ENCODE results near the gene H19. TPM values are rescaled to one million over a fixed set of nuclear protein-coding genes. Genes with fewer than 3 reads are reported as not detected.

H19 gene
- 6,669 TPM for total RNA-seq
- polyA plus RNA-seq = 1,221 TPM

GRCh38 chr11:1997755-1998154, at the start of gene H19:
Gene H19 (minus strand): TSS chr11:1997842.
- no peak for DNase-seq (ENCODE audit: extremely low spot score)
- Histone ChIP-seq H3K36me3 (ENCODE audit: insufficient read depth) (no peaks in the 10 kb centered on the region), H3K4me1 (ENCODE audit: insufficient read depth) (no peaks in the 10 kb centered on the region), H3K27ac (ENCODE audit: low read depth) (no peak within 1 kb of the TSS), H3K4me3 (ENCODE audit: low read depth, low read length) (no peak within 1 kb of the TSS)
- WGBS = no CpG with 5 or more reads among the region's 14 CpGs

- Histone ChIP-seq H3K36me3 (ENCODE audit: insufficient read depth) (no peaks in the 10 kb centered on the region), H3K4me1 (ENCODE audit: insufficient read depth) (no peaks in the 10 kb centered on the region), H3K4me3 (ENCODE audit: low read depth, low read length) (no peak overlapping the region), H3K27ac (ENCODE audit: low read depth) (no peak overlapping the region)
- no peak for DNase-seq (ENCODE audit: extremely low spot score)
- WGBS = 71% methylated on average over 2 of the region's 2 CpGs
Observed at GRCh38 chr11:2041963-2042362, 44.3 kb upstream of the H19 start.

- H3K4me1 ChIP-seq (ENCODE audit: insufficient read depth) = no peaks in the 10 kb centered on the region
- no CpG with 5 or more reads among the region's 7 CpGs for WGBS
- H3K4me3 ChIP-seq (ENCODE audit: low read depth, low read length) = no peak overlapping the region
- DNase-seq (ENCODE audit: extremely low spot score) = no peak
- H3K27ac ChIP-seq (ENCODE audit: low read depth) = no peak overlapping the region
- H3K36me3 ChIP-seq (ENCODE audit: insufficient read depth) = no peaks in the 10 kb centered on the region
Observed at GRCh38 chr11:2041153-2041552, 43.5 kb upstream of the H19 start.

GRCh38 chr11:2039198-2039759, 41.6 kb upstream of the H19 start:
- no peak for DNase-seq (ENCODE audit: extremely low spot score)
- no CpG with 5 or more reads among the region's 20 CpGs for WGBS
- H3K4me3 ChIP-seq (ENCODE audit: low read depth, low read length) = no peak overlapping the region
- H3K4me1 ChIP-seq (ENCODE audit: insufficient read depth) = no peaks in the 10 kb centered on the region
- H3K27ac ChIP-seq (ENCODE audit: low read depth) = no peak overlapping the region
- H3K36me3 ChIP-seq (ENCODE audit: insufficient read depth) = no peaks in the 10 kb centered on the region

- no CpG with 5 or more reads among the region's 18 CpGs for WGBS
- no peak overlapping the region for H3K4me3 ChIP-seq (ENCODE audit: low read depth, low read length)
- no peaks in the 10 kb centered on the region for H3K36me3 ChIP-seq (ENCODE audit: insufficient read depth)
- no peak for DNase-seq (ENCODE audit: extremely low spot score)
- no peaks in the 10 kb centered on the region for H3K4me1 ChIP-seq (ENCODE audit: insufficient read depth)
- H3K27ac ChIP-seq (ENCODE audit: low read depth) = no peak overlapping the region
Observed at GRCh38 chr11:2036863-2037486, 39.3 kb upstream of the H19 start.

- no peaks in the 10 kb centered on the region for H3K36me3 ChIP-seq (ENCODE audit: insufficient read depth)
- no CpG with 5 or more reads among the region's 14 CpGs for WGBS
- H3K4me1 ChIP-seq (ENCODE audit: insufficient read depth) = no peaks in the 10 kb centered on the region
Observed at GRCh38 chr11:2035382-2035781, 37.7 kb upstream of the H19 start.

GRCh38 chr11:2031058-2031457, 33.4 kb upstream of the H19 start:
- no peaks in the 10 kb centered on the region for H3K4me1 ChIP-seq (ENCODE audit: insufficient read depth)
- H3K27ac ChIP-seq (ENCODE audit: low read depth) = no peak overlapping the region
- WGBS = no CpG with 5 or more reads among the region's 10 CpGs
- no peak overlapping the region for H3K4me3 ChIP-seq (ENCODE audit: low read depth, low read length)
- H3K36me3 ChIP-seq (ENCODE audit: insufficient read depth) = no peaks in the 10 kb centered on the region
- DNase-seq (ENCODE audit: extremely low spot score) = no peak

More at GRCh38 chr11:2035382-2035781, 37.7 kb upstream of the H19 start:
- H3K27ac ChIP-seq (ENCODE audit: low read depth) = no peak overlapping the region
- no peak overlapping the region for H3K4me3 ChIP-seq (ENCODE audit: low read depth, low read length)
- DNase-seq (ENCODE audit: extremely low spot score) = no peak

- no CpG with 5 or more reads among the region's 15 CpGs for WGBS
- Histone ChIP-seq H3K27ac (ENCODE audit: low read depth) (no peak overlapping the region), H3K4me1 (ENCODE audit: insufficient read depth) (no peaks in the 10 kb centered on the region), H3K4me3 (ENCODE audit: low read depth, low read length) (no peak overlapping the region), H3K36me3 (ENCODE audit: insufficient read depth) (no peaks in the 10 kb centered on the region)
- no peak for DNase-seq (ENCODE audit: extremely low spot score)
Observed at GRCh38 chr11:2027708-2028107, 30.1 kb upstream of the H19 start.

GRCh38 chr11:2015025-2015424, 17.4 kb upstream of the H19 start:
- no peaks in the 10 kb centered on the region for H3K36me3 ChIP-seq (ENCODE audit: insufficient read depth)
- DNase-seq (ENCODE audit: extremely low spot score) = no peak
- H3K4me1 ChIP-seq (ENCODE audit: insufficient read depth) = no peaks in the 10 kb centered on the region
- H3K27ac ChIP-seq (ENCODE audit: low read depth) = no peak overlapping the region
- no peak overlapping the region for H3K4me3 ChIP-seq (ENCODE audit: low read depth, low read length)
- WGBS = no CpG with 5 or more reads among the region's 14 CpGs

- Histone ChIP-seq H3K4me1 (ENCODE audit: insufficient read depth) (no peaks in the 10 kb centered on the region), H3K36me3 (ENCODE audit: insufficient read depth) (no peaks in the 10 kb centered on the region), H3K4me3 (ENCODE audit: low read depth, low read length) (no peak overlapping the region), H3K27ac (ENCODE audit: low read depth) (no peak overlapping the region)
- no peak for DNase-seq (ENCODE audit: extremely low spot score)
- no CpG with 5 or more reads among the region's 25 CpGs for WGBS
Observed at GRCh38 chr11:2012440-2012839, 14.8 kb upstream of the H19 start.

- no peaks in the 10 kb centered on the region for H3K36me3 ChIP-seq (ENCODE audit: insufficient read depth)
- H3K4me3 ChIP-seq (ENCODE audit: low read depth, low read length) = no peak overlapping the region
- no CpG with 5 or more reads among the region's 13 CpGs for WGBS
- no peaks in the 10 kb centered on the region for H3K4me1 ChIP-seq (ENCODE audit: insufficient read depth)
- no peak for DNase-seq (ENCODE audit: extremely low spot score)
- H3K27ac ChIP-seq (ENCODE audit: low read depth) = no peak overlapping the region
Observed at GRCh38 chr11:2004466-2004865, 6.8 kb upstream of the H19 start.

GRCh38 chr11:2002807-2003206, 5.2 kb upstream of the H19 start:
- H3K4me3 ChIP-seq (ENCODE audit: low read depth, low read length) = no peak overlapping the region
- no CpG with 5 or more reads among the region's 19 CpGs for WGBS
- H3K36me3 ChIP-seq (ENCODE audit: insufficient read depth) = no peaks in the 10 kb centered on the region
- no peaks in the 10 kb centered on the region for H3K4me1 ChIP-seq (ENCODE audit: insufficient read depth)
- no peak for DNase-seq (ENCODE audit: extremely low spot score)
- H3K27ac ChIP-seq (ENCODE audit: low read depth) = no peak overlapping the region

GRCh38 chr11:2002042-2002776, 4.6 kb upstream of the H19 start:
- no peaks in the 10 kb centered on the region for H3K36me3 ChIP-seq (ENCODE audit: insufficient read depth)
- DNase-seq (ENCODE audit: extremely low spot score) = no peak
- H3K27ac ChIP-seq (ENCODE audit: low read depth) = no peak overlapping the region
- H3K4me3 ChIP-seq (ENCODE audit: low read depth, low read length) = no peak overlapping the region
- no CpG with 5 or more reads among the region's 42 CpGs for WGBS
- H3K4me1 ChIP-seq (ENCODE audit: insufficient read depth) = no peaks in the 10 kb centered on the region

GRCh38 chr11:1998861-1999260, 1.2 kb upstream of the H19 start:
- DNase-seq (ENCODE audit: extremely low spot score) = no peak
- Histone ChIP-seq H3K4me1 (ENCODE audit: insufficient read depth) (no peaks in the 10 kb centered on the region), H3K27ac (ENCODE audit: low read depth) (no peak overlapping the region), H3K4me3 (ENCODE audit: low read depth, low read length) (no peak overlapping the region), H3K36me3 (ENCODE audit: insufficient read depth) (no peaks in the 10 kb centered on the region)
- no CpG with 5 or more reads among the region's 15 CpGs for WGBS
